ENCODE measurements around the gene FXYD6.

DNA sequence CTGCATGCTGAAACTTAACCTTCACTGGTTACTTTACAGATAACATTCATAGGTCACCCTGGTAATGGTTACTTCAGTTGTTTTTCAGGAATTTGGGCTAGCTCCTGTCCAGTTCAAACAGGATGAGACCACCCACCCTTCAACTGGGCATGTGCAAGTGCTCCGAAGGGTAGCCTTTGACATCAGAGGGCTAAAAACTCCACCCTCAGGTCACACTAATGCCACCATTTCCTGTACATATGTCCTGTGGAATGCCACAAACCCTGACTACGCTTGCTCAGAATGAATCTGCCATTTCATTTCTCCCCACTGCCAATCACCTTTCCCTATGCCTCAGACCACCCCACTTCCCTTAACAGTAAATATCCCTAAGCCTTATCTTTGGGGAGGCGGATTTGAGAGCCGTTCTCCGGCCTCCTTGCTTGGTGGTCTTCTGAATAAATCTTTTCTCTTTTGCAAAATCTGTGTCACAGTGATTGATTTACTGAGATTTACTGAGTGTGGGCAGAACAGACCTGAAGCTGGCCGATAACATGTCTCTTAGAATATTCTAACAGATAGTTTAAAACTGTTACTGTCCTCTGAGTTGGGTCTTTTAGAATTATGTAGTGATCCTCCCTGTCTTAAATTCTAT is 26.6 kb downstream of the FXYD6 start:
- TF ChIP-seq, protein P1, sequence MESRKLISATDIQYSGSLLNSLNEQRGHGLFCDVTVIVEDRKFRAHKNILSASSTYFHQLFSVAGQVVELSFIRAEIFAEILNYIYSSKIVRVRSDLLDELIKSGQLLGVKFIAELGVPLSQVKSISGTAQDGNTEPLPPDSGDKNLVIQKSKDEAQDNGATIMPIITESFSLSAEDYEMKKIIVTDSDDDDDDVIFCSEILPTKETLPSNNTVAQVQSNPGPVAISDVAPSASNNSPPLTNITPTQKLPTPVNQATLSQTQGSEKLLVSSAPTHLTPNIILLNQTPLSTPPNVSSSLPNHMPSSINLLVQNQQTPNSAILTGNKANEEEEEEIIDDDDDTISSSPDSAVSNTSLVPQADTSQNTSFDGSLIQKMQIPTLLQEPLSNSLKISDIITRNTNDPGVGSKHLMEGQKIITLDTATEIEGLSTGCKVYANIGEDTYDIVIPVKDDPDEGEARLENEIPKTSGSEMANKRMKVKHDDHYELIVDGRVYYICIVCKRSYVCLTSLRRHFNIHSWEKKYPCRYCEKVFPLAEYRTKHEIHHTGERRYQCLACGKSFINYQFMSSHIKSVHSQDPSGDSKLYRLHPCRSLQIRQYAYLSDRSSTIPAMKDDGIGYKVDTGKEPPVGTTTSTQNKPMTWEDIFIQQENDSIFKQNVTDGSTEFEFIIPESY (IDR thresholded peaks at IDR 0.05): no peak
- TF ChIP-seq YY1 (IDR thresholded peaks at IDR 0.05): no peak
- TF ChIP-seq, protein P2, sequence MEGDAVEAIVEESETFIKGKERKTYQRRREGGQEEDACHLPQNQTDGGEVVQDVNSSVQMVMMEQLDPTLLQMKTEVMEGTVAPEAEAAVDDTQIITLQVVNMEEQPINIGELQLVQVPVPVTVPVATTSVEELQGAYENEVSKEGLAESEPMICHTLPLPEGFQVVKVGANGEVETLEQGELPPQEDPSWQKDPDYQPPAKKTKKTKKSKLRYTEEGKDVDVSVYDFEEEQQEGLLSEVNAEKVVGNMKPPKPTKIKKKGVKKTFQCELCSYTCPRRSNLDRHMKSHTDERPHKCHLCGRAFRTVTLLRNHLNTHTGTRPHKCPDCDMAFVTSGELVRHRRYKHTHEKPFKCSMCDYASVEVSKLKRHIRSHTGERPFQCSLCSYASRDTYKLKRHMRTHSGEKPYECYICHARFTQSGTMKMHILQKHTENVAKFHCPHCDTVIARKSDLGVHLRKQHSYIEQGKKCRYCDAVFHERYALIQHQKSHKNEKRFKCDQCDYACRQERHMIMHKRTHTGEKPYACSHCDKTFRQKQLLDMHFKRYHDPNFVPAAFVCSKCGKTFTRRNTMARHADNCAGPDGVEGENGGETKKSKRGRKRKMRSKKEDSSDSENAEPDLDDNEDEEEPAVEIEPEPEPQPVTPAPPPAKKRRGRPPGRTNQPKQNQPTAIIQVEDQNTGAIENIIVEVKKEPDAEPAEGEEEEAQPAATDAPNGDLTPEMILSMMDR (IDR thresholded peaks at IDR 0.05; ENCODE audit: low read depth, low read length, missing input control): no peak
- TF ChIP-seq, protein P3, sequence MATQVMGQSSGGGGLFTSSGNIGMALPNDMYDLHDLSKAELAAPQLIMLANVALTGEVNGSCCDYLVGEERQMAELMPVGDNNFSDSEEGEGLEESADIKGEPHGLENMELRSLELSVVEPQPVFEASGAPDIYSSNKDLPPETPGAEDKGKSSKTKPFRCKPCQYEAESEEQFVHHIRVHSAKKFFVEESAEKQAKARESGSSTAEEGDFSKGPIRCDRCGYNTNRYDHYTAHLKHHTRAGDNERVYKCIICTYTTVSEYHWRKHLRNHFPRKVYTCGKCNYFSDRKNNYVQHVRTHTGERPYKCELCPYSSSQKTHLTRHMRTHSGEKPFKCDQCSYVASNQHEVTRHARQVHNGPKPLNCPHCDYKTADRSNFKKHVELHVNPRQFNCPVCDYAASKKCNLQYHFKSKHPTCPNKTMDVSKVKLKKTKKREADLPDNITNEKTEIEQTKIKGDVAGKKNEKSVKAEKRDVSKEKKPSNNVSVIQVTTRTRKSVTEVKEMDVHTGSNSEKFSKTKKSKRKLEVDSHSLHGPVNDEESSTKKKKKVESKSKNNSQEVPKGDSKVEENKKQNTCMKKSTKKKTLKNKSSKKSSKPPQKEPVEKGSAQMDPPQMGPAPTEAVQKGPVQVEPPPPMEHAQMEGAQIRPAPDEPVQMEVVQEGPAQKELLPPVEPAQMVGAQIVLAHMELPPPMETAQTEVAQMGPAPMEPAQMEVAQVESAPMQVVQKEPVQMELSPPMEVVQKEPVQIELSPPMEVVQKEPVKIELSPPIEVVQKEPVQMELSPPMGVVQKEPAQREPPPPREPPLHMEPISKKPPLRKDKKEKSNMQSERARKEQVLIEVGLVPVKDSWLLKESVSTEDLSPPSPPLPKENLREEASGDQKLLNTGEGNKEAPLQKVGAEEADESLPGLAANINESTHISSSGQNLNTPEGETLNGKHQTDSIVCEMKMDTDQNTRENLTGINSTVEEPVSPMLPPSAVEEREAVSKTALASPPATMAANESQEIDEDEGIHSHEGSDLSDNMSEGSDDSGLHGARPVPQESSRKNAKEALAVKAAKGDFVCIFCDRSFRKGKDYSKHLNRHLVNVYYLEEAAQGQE (IDR thresholded peaks at IDR 0.05): no peak
- TF ChIP-seq GABPA (IDR thresholded peaks at IDR 0.05 in 1 of 2, conservative IDR thresholded peaks at IDR 0.05 in 1 of 2): no peak
- no peak for TF ChIP-seq RAD21 (IDR thresholded peaks at IDR 0.05)
- no peak for TF ChIP-seq JUND (IDR thresholded peaks at IDR 0.05)
- TF ChIP-seq, protein P4, sequence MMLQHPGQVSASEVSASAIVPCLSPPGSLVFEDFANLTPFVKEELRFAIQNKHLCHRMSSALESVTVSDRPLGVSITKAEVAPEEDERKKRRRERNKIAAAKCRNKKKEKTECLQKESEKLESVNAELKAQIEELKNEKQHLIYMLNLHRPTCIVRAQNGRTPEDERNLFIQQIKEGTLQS (IDR thresholded peaks at IDR 0.05): no peak
- TF ChIP-seq SP1 (IDR thresholded peaks at IDR 0.05): no peak
- TF ChIP-seq TAF1 (conservative IDR thresholded peaks at IDR 0.05): no peak
- TF ChIP-seq HNF4A (conservative IDR thresholded peaks at IDR 0.05): no peak
